T-helper 1 cell treated with Interleukin-12 subunit alpha and Interleukin-12 subunit beta and Interleukin-4 antibody, amounts not matched to agents 30 ng/mL and 1 ng/mL, for 36 hours (primary cell): Measurements from ENCODE around the gene TGFBR2. TPM values are rescaled to one million over a fixed set of nuclear protein-coding genes. Genes with fewer than 3 reads are reported as not detected.

Experiments used
- intact Hi-C: fragments of 100-400 bp; cut with micrococcal nuclease; formaldehyde crosslinking; loops from one replicate; pipeline ENCODE4 v1.15.1; 2024
- total RNA-seq: library from RNA; stranded (reverse); gene quantifications from 2 replicates; pipeline ENCODE4 v1.2.3, GENCODE V29; 2022

Gene TGFBR2
- total RNA-seq, 1 donor from 2014 or later = 58.7 TPM

GRCh38 chr3:30600572-30600971 is 5.8 kb upstream of the TGFBR2 start:
- intact Hi-C loops = loop anchor here (10.0 kb wide), 3 partner anchors 376 to 1316 kb away; partner anchors contain the start of gene RBMS3

GRCh38 chr3:30602946-30603345 is 3.5 kb upstream of the TGFBR2 start:
- intact Hi-C loops = loop anchor here (10.0 kb wide), 3 partner anchors 378 to 1318 kb away; partner anchors contain the start of gene RBMS3

GRCh38 chr3:30604093-30604492 is 2.3 kb upstream of the TGFBR2 start:
- intact Hi-C loops = loop anchor here (1.0 to 10.0 kb wide), 4 partner anchors 89 to 1319 kb away; partner anchors contain the start of gene RBMS3

- intact Hi-C loops = loop anchor here (1.0 to 10.0 kb wide), 4 partner anchors 89 to 1320 kb away; partner anchors contain the start of gene RBMS3
Observed at GRCh38 chr3:30604558-30604957, 1.8 kb upstream of the TGFBR2 start.

GRCh38 chr3:30605005-30605404 is 1.4 kb upstream of the TGFBR2 start:
- intact Hi-C loops = loop anchor here (5.0 to 10.0 kb wide), 7 partner anchors 128 to 1320 kb away; partner anchors contain the start of gene RBMS3

- intact Hi-C loops = loop anchor here (1.0 to 10.0 kb wide), 10 partner anchors 14 to 1321 kb away; partner anchors contain the start of gene RBMS3
Observed at GRCh38 chr3:30605706-30606300, 598 bp upstream of the TGFBR2 start.

GRCh38 chr3:30607032-30607833 is 832 bp downstream of the TGFBR2 start:
- intact Hi-C loops = loop anchor here (5.0 to 10.0 kb wide), 7 partner anchors 130 to 1322 kb away; partner anchors contain the start of gene RBMS3

GRCh38 chr3:30608598-30608947 is 2.2 kb downstream of the TGFBR2 start:
- intact Hi-C loops = loop anchor here (5.0 to 10.0 kb wide), 7 partner anchors 131 to 1324 kb away; partner anchors contain the start of gene RBMS3

GRCh38 chr3:30609930-30610701 is 3.7 kb downstream of the TGFBR2 start:
- intact Hi-C loops = loop anchor here (1.0 to 10.0 kb wide), 12 partner anchors 7 to 1325 kb away; partner anchors contain the start of gene RBMS3

GRCh38 chr3:30610702-30611368 is 4.4 kb downstream of the TGFBR2 start:
- intact Hi-C loops = loop anchor here (1.0 to 10.0 kb wide), 7 partner anchors 20 to 569 kb away; no protein-coding TSS in a partner anchor

- intact Hi-C loops = loop anchor here (1.0 to 10.0 kb wide), 10 partner anchors 8 to 921 kb away; partner anchors contain the start of gene STT3B
Observed at GRCh38 chr3:30611613-30612436, 5.4 kb downstream of the TGFBR2 start.

- intact Hi-C loops = loop anchor here (1.0 to 10.0 kb wide), 5 partner anchors 8 to 920 kb away; partner anchors contain the start of gene STT3B
Observed at GRCh38 chr3:30612437-30613132, 6.2 kb downstream of the TGFBR2 start.

GRCh38 chr3:30613133-30613825 is 6.9 kb downstream of the TGFBR2 start:
- intact Hi-C loops = loop anchor here (2.0 to 10.0 kb wide), 3 partner anchors 462 to 920 kb away; partner anchors contain the start of gene STT3B

GRCh38 chr3:30614373-30614772 is 8.0 kb downstream of the TGFBR2 start:
- intact Hi-C loops = loop anchor here (5.0 to 10.0 kb wide), 2 partner anchors 460 to 572 kb away; no protein-coding TSS in a partner anchor

- intact Hi-C loops = loop anchor here (5.0 to 10.0 kb wide), 2 partner anchors 460 to 573 kb away; no protein-coding TSS in a partner anchor
Observed at GRCh38 chr3:30614943-30615342, 8.5 kb downstream of the TGFBR2 start.

GRCh38 chr3:30615615-30616346 is 9.4 kb downstream of the TGFBR2 start:
- intact Hi-C loops = loop anchor here (10.0 kb wide), 1 partner anchor 459 kb away; no protein-coding TSS in a partner anchor
